Stimulated activated CD4-positive, alpha-beta T cell treated with anti-CD3 and anti-CD28 coated beads, TNF-alpha, amount 100 ng/mL, for 24 hours (primary cell): ENCODE data around the gene C19orf47.
"Not testable (repeated sequence)": the region's sequence is repeated elsewhere in the genome, so short reads cannot be mapped to it uniquely, and the experiment has no call there.

Experiments
- DNase-seq, 3 experiments: peaks; one replicate each; pipeline ENCODE4 v3.0.0-alpha.2; 2020; ENCODE audit warnings: low read depth in 3 of 3

C19orf47 gene

GRCh38 chr19:40355975-40356680, 7.9 kb upstream of the C19orf47 start:
- DNase-seq = no peak

DNA sequence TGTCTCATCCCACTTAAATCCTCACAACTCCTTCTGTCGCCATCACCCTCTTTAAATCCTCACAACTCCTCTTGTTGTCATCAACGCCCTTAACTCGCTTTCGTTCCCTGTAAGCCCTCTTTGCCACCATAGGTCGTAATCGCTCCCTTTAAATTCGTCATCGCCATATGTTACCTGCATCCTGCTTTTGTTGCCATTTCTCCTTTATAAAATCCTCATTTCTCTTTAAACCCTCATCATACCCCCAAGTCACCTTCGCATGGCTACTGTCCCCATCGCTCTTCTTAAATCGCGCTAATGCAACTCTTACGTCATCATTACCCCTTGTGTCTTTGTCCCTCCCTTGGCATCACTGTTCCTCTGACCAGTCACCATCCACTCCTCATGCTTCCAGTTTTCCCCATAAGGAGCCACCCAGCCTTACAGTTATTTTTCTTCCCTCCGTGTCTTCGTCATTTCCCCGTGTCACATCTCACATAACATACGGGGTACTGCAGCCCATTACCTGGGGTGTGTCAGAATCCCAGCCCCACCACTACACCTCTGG, 837 bp upstream of the C19orf47 start:
- no peak for DNase-seq

- DNase-seq = no peak
Measured at GRCh38 chr19:40344422-40344821, 3.8 kb downstream of the C19orf47 start.

DNA sequence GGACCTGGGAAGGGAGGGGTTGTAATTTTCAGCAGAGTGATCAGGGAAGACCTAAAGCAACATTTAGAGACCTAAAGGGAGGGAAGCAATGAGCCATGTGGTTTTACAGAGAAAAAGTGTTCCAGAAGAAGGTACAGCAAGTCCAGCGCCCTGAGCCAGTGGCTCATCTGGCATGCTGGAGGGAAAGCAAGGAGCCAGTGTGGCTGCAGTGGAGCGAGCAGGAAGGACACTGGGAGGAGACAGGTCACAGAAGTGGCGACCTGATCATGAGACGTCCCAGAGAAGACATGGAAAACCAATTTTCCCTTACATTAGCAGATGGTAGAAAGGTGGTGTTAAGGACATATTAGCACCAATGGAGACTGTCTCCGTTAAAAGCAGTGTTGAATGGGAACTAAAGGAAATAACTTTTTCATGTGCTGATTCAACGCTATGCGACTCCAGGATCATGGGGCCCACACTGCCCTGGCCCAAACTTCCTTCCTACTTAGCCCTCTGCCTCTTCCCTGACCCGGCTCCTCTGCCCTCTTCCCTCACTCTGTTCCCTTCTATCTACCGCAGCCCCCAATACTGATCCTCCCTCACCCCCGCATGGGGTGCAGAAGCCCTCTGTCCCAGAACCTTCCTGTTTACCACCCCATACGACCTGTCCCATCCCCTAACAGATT, 5.4 kb downstream of the C19orf47 start:
- DNase-seq = no peak

- DNase-seq = no peak
Measured at GRCh38 chr19:40341601-40342482, 6.4 kb downstream of the C19orf47 start.

DNA sequence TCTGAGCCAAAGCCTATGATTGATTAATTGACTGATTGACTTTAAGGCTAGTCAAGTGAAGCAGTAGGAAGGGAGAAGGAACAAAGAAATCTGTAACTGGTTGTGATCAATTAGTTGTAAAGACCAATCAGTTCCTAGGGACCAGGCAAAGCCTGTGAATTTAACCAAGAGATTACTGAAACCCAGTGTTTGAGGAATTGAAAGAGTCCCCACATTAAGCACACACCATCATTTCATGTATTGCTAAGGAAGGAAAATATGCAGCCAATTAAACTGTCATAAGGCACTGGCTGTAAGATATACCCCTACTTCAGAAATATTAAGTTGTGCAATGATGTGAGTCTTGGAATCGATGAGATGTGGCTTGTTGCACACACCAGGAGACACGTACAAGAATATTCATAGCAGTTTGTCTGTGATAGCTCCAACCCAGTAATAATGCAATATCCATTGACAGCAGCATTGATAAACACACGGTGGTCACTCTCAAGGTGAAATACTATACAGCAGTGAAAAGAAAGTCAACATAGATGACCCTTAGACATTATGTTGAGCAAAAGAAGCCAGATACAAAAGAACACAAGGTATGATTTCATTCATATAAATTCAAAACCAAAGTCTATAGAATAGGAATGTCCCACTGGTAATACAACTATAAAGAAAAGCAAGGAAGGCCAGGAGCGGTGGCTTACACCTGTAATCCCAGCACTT, 9.0 kb downstream of the C19orf47 start:
- DNase-seq = no peak

GRCh38 chr19:40337594-40337993, 10.6 kb downstream of the C19orf47 start:
- no peak for DNase-seq

- no peak for DNase-seq
Measured at GRCh38 chr19:40337107-40337506, 11.1 kb downstream of the C19orf47 start.

DNA sequence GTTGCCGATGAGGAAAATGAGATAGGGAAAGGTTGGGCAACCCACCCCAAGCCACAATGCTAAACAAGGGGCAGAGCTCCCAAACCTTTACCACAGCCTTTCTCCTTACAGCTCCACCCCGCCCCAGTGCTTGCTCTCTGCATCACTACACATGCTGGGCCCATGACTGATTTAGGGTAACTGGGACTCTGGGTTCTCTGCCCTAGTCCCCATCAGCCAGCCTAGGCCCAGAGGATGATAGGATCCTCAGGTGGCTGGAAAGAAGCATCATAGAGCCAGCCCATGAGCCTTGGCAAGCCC, 11.6 kb downstream of the C19orf47 start:
- no peak for DNase-seq

DNA sequence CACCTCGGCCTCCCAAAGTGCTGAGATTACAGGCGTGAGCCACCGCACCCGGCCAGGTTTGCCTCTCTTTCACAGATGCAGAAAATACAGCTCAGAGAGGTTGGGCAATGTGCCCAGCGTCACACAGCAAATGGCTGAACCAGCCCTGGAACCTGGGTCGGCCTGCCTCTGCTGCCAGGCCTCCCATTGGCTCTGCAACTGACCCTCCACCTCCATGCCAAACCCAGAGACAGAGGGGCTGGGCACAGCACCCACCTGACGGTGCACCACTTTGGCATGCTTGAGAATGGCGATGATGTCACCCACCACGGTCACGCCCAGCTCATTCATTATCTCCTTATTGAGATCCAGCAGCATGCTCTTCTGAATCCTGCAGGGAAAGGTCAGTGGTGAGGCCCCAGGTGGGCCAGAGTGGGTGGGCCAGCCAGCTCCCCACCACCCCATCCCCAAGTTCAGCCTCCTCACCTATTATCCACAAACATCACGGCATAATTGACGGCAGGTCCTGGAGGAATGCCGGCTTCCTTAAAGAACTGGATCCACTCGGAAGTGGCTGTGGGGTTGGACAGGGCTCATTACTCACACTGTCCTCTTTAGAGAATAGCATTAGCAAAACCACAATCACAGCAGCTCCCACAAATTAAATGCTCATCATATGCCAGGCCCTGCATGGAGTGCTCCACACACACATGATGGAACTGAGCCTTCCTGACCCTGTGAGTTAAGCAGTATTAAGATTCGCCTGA, 12.2 kb downstream of the C19orf47 start:
- DNase-seq = no peak

DNA sequence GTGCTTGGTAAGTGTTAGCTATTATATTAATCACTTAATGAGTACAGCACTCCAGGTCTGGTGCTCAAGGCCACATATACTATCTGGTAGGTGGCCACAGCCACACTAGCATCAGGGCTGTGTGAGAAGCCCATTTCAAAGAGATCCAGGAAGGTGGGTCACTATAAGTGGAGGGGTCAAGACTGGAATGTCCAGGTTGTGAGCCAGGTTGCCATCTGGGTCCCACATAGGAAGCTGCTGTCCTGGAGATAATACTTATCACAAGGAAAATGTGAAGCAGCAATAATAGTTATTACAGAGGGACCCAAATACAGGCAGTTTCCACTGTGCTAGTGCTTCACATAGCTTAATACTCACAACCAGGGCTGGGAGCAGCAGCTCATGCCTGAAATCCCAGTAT, 13.1 kb downstream of the C19orf47 start:
- DNase-seq = no peak

GRCh38 chr19:40333083-40333482, 15.1 kb downstream of the C19orf47 start:
- DNase-seq = not testable (repeated sequence)

GRCh38 chr19:40332669-40333068, 15.5 kb downstream of the C19orf47 start:
- DNase-seq = no peak

DNA sequence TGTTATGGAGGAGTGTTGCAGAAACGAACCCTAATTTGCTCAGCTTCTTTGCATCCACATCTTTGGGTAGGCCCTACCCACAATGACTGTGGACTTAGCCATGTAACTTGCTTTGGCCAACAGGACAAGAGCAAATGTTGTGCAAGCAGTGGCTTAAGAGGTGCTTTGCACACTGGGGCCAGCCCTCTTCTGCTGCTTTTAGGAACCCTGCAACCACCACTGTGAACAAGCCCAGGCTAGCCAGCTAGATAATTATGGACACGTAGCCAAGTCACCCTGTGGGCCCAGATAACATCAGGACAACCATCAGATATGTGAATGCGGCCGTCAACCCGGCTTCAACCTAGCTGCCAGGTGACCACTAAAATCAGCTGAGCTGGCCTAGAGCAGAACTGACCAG, 17.1 kb downstream of the C19orf47 start:
- DNase-seq = no peak

GRCh38 chr19:40326201-40326600, 22.0 kb downstream of the C19orf47 start:
- no peak for DNase-seq

GRCh38 chr19:40323705-40324104, 24.5 kb downstream of the C19orf47 start:
- DNase-seq = no peak

GRCh38 chr19:40322951-40323615, 25.1 kb downstream of the C19orf47 start:
- DNase-seq = no peak

DNA sequence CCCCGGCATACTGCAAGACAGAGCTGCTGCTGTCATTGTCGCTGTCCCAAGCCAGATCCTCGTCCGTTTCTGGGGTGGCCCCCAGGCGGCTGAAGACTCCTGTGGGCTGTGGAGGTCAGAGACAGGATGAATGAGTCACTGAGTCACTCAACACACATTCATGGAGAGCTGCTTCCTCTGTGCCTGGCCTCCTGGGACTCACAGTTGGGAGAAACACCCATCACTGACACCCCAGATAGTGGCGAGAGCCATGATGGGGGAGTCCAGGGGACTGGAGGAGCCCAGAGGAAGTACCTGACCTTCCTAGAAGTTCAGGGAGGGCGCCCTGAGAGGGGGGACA, 26.0 kb downstream of the C19orf47 start:
- no peak for DNase-seq

GRCh38 chr19:40321566-40322270, 26.5 kb downstream of the C19orf47 start:
- no peak for DNase-seq

GRCh38 chr19:40321076-40321475, 27.1 kb downstream of the C19orf47 start:
- DNase-seq = no peak
